Body of pancreas (tissue), 4 donors: ENCODE results near the gene GPR183. TPM values are rescaled to one million over a fixed set of nuclear protein-coding genes. Genes with fewer than 3 reads are reported as not detected.
"Not testable (repeated sequence)": the region's sequence is repeated elsewhere in the genome, so short reads cannot be mapped to it uniquely, and the experiment has no call there.

Experiments
- ATAC-seq: fragments of 150-250 bp; one replicate; pipeline ENCODE4 v1.9.1; 2016
- DNase-seq, 4 donors: peaks; one replicate each; pipeline ENCODE4 v3.0.0-alpha.2; 2019
- H3K27ac ChIP-seq, 4 donors: fragments of 200-600 bp; sonication (generic); 1 replicate in 3 of 4; 2 replicates in 1 of 4; pipeline versions ENCODE4 v1.5.1 to v1.6.1; 2016 to 2019; ENCODE audit warnings: mild to moderate bottlenecking in 1 of 4, mixed read lengths in 1 of 4, moderate library complexity in 1 of 4
- H3K27me3 ChIP-seq, 2 donors: fragments of 200-600 bp; sonication (generic); one replicate each; pipeline ENCODE4 v1.6.0; 2016; ENCODE audit warnings: mild to moderate bottlenecking in 1 of 2
- H3K36me3 ChIP-seq, 2 donors: fragments of 200-600 bp; sonication (generic); replicated peaks in 1 of 2; 2 replicates each; pipeline ENCODE4 v1.5.1; 2016; ENCODE audit warnings: low read depth in 2 of 2; ENCODE audit not compliant: insufficient read depth in 1 of 2
- H3K4me1 ChIP-seq: fragments of 200-600 bp; sonication (generic); one replicate; pipeline ENCODE4 v1.6.0; 2016
- H3K4me3 ChIP-seq, 2 donors: fragments of 200-600 bp; sonication (generic); 1 replicate in 1 of 2; 2 replicates in 1 of 2; pipeline ENCODE4 v1.5.1; 2016 to 2019
- H3K9me3 ChIP-seq, 3 donors: fragments of 200-600 bp; sonication (generic); 1 replicate in 2 of 3; 2 replicates in 1 of 3; pipeline ENCODE4 v1.5.1; 2016
- POLR2A ChIP-seq, 3 donors: fragments of 450-650 bp; IDR thresholded peaks; one replicate each; pipeline ENCODE4 v1.6.1; 2016; ENCODE audit warnings: antibody characterized with exemption in 3 of 3, mild to moderate bottlenecking in 2 of 3
- WGBS, 2 donors: methylation state at CpG; one replicate each; pipeline ENCODE4 v1.1.5; 2017; 5-methylcytosine and 5-hydroxymethylcytosine counted together
- intact Hi-C: fragments of 100-400 bp; cut with DNase I; formaldehyde crosslinking; loops from one replicate; pipeline ENCODE4 v1.15.1; 2023
- total RNA-seq, 2 donors: library from RNA; depleted of rRNA; stranded (reverse); fragments of >200 nt; gene quantifications; one replicate each; pipeline ENCODE4 v1.1.0, GENCODE V29; 2016
- TF ChIP-seq, protein P1 (sequence below), 7 experiments: fragments of 450-650 bp in 4 of 7; fragments of 200-600 bp in 3 of 7; sonication (generic) in 3 of 7; IDR thresholded peaks; one replicate each; pipeline ENCODE4 v1.5.1; 2016 to 2019; ENCODE audit warnings: antibody characterized with exemption in 7 of 7

Gene GPR183
- total RNA-seq, 2 donors from 2014 or later: 3.6 TPM; not detected in 1

DNA sequence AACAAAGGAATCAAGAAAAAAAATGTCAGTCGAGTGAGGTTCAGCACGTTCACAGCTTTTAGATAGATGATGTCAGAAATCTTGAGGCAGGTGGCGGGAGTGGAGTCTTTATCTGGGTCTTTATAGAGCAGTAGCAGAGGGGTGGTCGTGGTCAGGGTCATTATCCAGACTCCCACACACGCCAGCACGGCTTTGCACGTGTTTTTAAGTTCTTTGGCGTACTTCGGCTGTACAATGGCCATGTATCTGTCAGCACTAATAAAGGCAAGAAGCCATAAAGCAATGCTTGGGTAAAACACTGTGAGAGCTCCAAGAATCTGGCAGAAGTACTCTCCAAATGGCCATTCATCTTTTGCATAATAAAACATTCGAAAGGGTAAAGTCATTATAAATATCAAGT is 51.9 kb downstream of the GPR183 start:
- DNase-seq (no peak), ATAC-seq (no peak)
- 83 to 92% methylated on average over 10 of the region's 10 CpGs for WGBS, 2 donors
- H3K4me3 ChIP-seq: no peak overlapping the region
- H3K4me1 ChIP-seq: no peaks in the 10 kb centered on the region
- no peaks in the 10 kb centered on the region for H3K9me3 ChIP-seq
- TF ChIP-seq POLR2A (IDR thresholded peaks at IDR 0.05): no peak
- TF ChIP-seq, protein P1, sequence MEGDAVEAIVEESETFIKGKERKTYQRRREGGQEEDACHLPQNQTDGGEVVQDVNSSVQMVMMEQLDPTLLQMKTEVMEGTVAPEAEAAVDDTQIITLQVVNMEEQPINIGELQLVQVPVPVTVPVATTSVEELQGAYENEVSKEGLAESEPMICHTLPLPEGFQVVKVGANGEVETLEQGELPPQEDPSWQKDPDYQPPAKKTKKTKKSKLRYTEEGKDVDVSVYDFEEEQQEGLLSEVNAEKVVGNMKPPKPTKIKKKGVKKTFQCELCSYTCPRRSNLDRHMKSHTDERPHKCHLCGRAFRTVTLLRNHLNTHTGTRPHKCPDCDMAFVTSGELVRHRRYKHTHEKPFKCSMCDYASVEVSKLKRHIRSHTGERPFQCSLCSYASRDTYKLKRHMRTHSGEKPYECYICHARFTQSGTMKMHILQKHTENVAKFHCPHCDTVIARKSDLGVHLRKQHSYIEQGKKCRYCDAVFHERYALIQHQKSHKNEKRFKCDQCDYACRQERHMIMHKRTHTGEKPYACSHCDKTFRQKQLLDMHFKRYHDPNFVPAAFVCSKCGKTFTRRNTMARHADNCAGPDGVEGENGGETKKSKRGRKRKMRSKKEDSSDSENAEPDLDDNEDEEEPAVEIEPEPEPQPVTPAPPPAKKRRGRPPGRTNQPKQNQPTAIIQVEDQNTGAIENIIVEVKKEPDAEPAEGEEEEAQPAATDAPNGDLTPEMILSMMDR (IDR thresholded peaks at IDR 0.05): no peak
- H3K36me3 ChIP-seq: peaks cover 0 to 3% of the 10 kb centered on the region in 2 donors
- H3K27me3 ChIP-seq: no peaks in the 10 kb centered on the region
- intact Hi-C loops: no loop called here
- H3K27ac ChIP-seq: no peak overlapping the region

DNA sequence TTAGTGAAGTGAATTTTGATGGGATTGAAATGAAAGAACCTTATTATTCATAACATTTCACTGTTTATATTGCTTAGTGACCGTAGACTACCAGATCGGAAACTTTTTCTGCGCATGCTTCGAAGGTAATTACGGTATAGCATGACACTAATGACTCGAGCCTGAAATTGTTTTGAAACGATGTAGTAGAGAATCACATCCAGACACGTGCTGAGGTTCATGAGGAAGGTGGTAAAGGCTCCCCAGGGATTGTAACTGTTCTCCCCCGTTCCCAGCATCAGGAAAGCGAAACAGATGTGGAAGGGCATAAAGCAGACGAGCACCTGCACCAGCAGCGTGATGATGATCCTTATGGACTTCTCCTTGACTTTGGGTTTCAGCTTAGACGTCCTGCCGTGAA is 52.4 kb downstream of the GPR183 start:
- Histone ChIP-seq H3K9me3 (no peaks in the 10 kb centered on the region), H3K27me3 (no peaks in the 10 kb centered on the region), H3K27ac (no peak overlapping the region), H3K36me3 (peaks cover 0 to 3% of the 10 kb centered on the region in 2 donors), H3K4me3 (no peak overlapping the region), H3K4me1 (no peaks in the 10 kb centered on the region)
- ATAC-seq (no peak), DNase-seq (no peak)
- TF ChIP-seq, protein P1 (IDR thresholded peaks at IDR 0.05): no peak
- no peak for TF ChIP-seq POLR2A (IDR thresholded peaks at IDR 0.05)
- intact Hi-C loops: no loop called here
- WGBS, 2 donors: 90 to 91% methylated on average over 14 of the region's 14 CpGs

DNA sequence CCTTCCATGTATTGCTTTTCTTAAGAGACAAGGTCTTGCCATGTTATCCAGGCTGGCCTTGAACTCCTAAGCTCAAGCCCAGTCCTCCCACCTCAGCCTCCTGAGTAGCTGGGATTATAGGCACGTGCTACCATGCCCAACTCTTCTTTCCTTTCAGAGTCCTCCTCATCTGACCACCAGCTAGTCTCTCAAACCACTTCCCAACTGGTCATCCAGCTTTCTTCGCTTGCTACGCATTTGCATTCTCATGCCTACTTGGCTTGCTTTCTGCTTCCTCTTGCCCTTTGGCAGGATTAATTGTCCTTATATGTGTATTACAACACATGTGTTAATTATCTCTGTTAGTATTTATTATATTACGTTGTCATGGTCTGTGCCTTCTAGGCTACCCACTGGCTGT is 55.3 kb downstream of the GPR183 start:
- H3K27me3 ChIP-seq: no peaks in the 10 kb centered on the region
- 71 to 86% methylated on average over 4 of the region's 4 CpGs for WGBS, 2 donors
- no peak overlapping the region for H3K4me3 ChIP-seq
- TF ChIP-seq, protein P1 (IDR thresholded peaks at IDR 0.05): no peak
- no peak for TF ChIP-seq POLR2A (IDR thresholded peaks at IDR 0.05)
- DNase-seq: no peak
- H3K27ac ChIP-seq: no peak overlapping the region
- H3K9me3 ChIP-seq: no peaks in the 10 kb centered on the region
- intact Hi-C loops: no loop called here
- peaks cover 0 to 3% of the 10 kb centered on the region in 2 donors for H3K36me3 ChIP-seq
- ATAC-seq: no peak
- no peaks in the 10 kb centered on the region for H3K4me1 ChIP-seq

DNA sequence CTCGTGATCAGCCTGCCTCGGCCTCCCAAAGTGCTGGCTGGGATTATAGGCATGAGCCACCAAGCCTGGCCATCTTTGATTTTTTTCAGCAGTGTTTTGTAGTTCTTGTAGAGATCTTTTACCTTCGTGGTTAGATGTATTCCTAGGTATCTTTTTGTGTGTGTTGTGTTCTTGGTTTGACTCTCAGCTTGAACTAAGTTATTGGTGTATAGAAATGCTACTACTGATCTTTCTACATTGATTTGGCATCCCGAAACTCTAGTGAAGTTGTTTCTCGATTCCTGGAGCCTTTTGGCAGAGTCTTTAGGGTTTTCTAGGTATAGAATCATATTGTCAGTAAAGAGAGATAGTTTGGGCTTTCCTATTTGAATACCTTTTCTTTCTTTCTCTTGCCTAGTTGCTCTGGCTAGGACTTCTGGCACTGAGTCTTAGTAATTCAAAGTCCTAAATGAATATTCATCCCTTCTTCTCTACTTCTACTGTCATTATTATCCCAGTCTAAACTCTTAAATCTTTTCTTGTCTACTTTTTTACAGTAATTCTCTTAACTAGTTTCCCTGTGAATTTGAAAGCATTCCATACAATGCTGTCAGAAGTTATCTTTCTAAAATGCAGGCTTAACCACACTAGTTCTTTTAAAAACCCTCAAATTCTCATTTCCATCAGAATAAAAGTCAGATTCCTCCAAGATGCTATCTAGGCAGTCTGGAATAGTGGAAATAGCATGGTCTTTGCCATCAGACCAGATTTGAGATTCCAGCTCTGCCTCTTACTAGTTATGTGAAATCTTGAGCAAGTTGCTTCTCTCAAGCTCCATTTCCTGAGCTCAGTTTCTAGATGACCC is 56.0 kb downstream of the GPR183 start:
- no peak overlapping the region for H3K27ac ChIP-seq
- DNase-seq (no peak), ATAC-seq (no peak)
- 82 to 88% methylated on average over 5 of the region's 5 CpGs for WGBS, 2 donors
- no peaks in the 10 kb centered on the region for H3K9me3 ChIP-seq
- TF ChIP-seq, protein P1 (IDR thresholded peaks at IDR 0.05): no peak
- no peak for TF ChIP-seq POLR2A (IDR thresholded peaks at IDR 0.05)
- H3K4me1 ChIP-seq: no peaks in the 10 kb centered on the region
- peaks cover 0 to 3% of the 10 kb centered on the region in 2 donors for H3K36me3 ChIP-seq
- H3K4me3 ChIP-seq: no peak overlapping the region
- H3K27me3 ChIP-seq: no peaks in the 10 kb centered on the region
- intact Hi-C loops: no loop called here

DNA sequence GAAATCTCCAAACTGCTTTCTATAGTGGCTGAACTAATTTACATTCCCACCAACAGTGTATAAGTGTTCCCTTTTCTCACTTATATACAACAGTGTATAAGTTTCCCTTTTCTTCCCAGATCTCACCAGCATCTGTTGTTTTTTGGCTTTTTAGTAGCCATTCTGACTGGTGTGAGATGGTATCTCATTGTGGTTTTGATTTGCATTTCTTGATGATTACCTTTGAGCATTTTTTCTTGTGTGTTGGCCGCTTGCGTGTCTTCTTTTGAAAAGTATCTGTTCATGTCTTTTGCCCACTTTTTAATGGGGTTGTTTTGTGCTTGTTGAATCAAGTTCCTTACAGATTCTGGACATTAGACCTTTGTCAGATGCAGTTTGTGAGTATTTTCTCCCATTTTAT is 57.6 kb downstream of the GPR183 start:
- H3K4me1 ChIP-seq, H3K36me3 ChIP-seq, DNase-seq, H3K9me3 ChIP-seq, intact Hi-C loops, H3K27ac ChIP-seq, H3K4me3 ChIP-seq, H3K27me3 ChIP-seq, ATAC-seq: not testable (repeated sequence)
- 92 to 100% methylated on average over 2 of the region's 2 CpGs for WGBS, 2 donors

DNA sequence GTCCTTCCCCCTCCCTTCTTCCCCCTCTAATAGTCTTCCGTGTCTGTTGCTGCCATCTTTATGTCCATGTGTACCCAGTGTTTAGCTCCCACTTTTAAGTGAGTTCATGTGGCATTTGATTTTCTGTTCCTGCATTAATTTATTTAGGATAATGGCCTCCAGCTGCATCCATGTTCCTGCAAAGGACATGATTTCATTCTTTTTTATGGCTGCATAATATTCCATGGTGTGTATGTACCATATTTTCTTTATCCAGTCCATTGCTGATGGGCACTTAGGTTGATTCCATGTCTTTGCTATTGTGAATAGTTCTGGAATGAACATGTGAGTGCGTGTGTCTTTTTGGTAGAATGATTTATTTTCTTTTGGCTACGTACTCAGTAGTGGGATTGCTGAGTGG is 58.0 kb downstream of the GPR183 start:
- intact Hi-C loops, ATAC-seq, DNase-seq, H3K9me3 ChIP-seq, H3K27ac ChIP-seq, H3K4me3 ChIP-seq, H3K4me1 ChIP-seq, H3K27me3 ChIP-seq, H3K36me3 ChIP-seq: not testable (repeated sequence)
- WGBS, 2 donors: 89 to 100% methylated on average over 3 of the region's 3 CpGs
